Erythroblast (primary cell): Measurements from ENCODE around the gene HDGFL3.

Experiments
- GATA1 ChIP-seq: IDR thresholded peaks from 2 replicates; pipeline ENCODE4 v1.6.1; 2011; ENCODE audit warnings: low read depth, mild to moderate bottlenecking, control low read depth, low read length, moderate library complexity
- POLR2A ChIP-seq: IDR thresholded peaks from 2 replicates; pipeline ENCODE4 v1.6.1; 2011; ENCODE audit warnings: mild to moderate bottlenecking, low read length

DNA sequence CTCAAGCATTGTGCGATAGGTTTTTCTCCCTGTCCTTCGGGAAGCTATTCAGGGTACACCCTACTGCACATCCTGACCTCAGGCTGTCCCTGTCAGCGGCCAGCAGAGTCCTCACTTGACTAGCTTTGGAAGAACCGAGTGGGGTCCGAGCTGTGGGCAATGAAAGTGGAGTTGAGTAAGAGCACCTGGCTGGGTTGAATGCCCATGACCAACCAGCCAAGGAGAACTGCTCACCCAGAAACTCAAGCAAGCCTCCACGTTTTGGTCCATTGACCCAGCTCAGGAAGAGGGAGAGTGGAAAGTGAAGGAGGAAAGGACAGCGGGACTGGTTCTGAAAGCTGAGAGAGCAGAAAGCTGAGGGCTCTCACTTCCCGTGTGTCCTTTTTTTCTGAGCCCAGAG, 36.0 kb upstream of the HDGFL3 start:
- TF ChIP-seq POLR2A (no peak), GATA1 (no peak)
